DND-41 (cell line): ENCODE results near the gene GAS1.

Experiments used
- ATAC-seq: fragments of 200-7000 bp; cut with Tn5 transposase; 3 replicates; pipeline ENCODE4 v1.9.1; 2021; ENCODE audit warnings: low read depth; ENCODE audit not compliant: insufficient read depth
- DNase-seq: peaks from one replicate; pipeline ENCODE4 v3.0.0-alpha.2; 2020
- H2AFZ ChIP-seq: 2 replicates; pipeline ENCODE4 v1.6.0; 2012; ENCODE audit warnings: low read depth, low read length
- H3K27ac ChIP-seq: 2 replicates; pipeline ENCODE4 v1.5.1; 2012; ENCODE audit warnings: low read length, inconsistent platforms
- H3K27me3 ChIP-seq: fragments of 200-600 bp; sonication (generic); 2 replicates; pipeline ENCODE4 v1.6.0; 2012; ENCODE audit warnings: low read length, mild to moderate bottlenecking, inconsistent platforms; ENCODE audit not compliant: insufficient read depth, poor library complexity
- H3K36me3 ChIP-seq: 2 replicates; pipeline ENCODE4 v1.5.1; 2012; ENCODE audit warnings: low read length, inconsistent platforms; ENCODE audit not compliant: insufficient read depth
- H3K4me1 ChIP-seq: 2 replicates; pipeline ENCODE4 v1.5.1; 2012; ENCODE audit warnings: mild to moderate bottlenecking, low read length; ENCODE audit not compliant: insufficient read depth
- H3K4me2 ChIP-seq: 2 replicates; pipeline ENCODE4 v1.6.0; 2012; ENCODE audit warnings: mild to moderate bottlenecking, moderate library complexity, low read length, inconsistent platforms; ENCODE audit not compliant: insufficient read depth
- H3K4me3 ChIP-seq, 2 experiments: fragments of 200-600 bp in 1 of 2; shearing (Covaris generic) in 1 of 2; 2 replicates each; pipeline ENCODE4 v1.5.1; 2012 to 2016; ENCODE audit warnings: inconsistent platforms in 2 of 2, low read length in 2 of 2, mild to moderate bottlenecking in 2 of 2, low read depth in 1 of 2, moderate library complexity in 1 of 2
- H3K79me2 ChIP-seq: 2 replicates; pipeline ENCODE4 v1.6.0; 2012; ENCODE audit warnings: low read length, inconsistent platforms; ENCODE audit not compliant: insufficient read depth
- H3K9ac ChIP-seq: 2 replicates; pipeline ENCODE4 v1.6.0; 2012; ENCODE audit warnings: low read depth, mild to moderate bottlenecking, inconsistent platforms, low read length, moderate library complexity
- H3K9me3 ChIP-seq: 2 replicates; pipeline ENCODE4 v1.5.1; 2012; ENCODE audit warnings: low read length, moderate library complexity, mild to moderate bottlenecking, inconsistent platforms; ENCODE audit not compliant: insufficient read depth, severe bottlenecking
- H4K20me1 ChIP-seq: 2 replicates; pipeline ENCODE4 v1.6.0; 2012; ENCODE audit warnings: low read length; ENCODE audit not compliant: insufficient read depth
- CTCF ChIP-seq: IDR thresholded peaks from 2 replicates; pipeline ENCODE4 v1.5.1; 2012; ENCODE audit warnings: borderline replicate concordance, low read length, moderate library complexity, mild to moderate bottlenecking; ENCODE audit not compliant: poor library complexity, severe bottlenecking; ENCODE audit errors: extremely low read depth
- EZH2 ChIP-seq: IDR thresholded peaks from 3 replicates; pipeline ENCODE4 v1.6.1; 2012; ENCODE audit warnings: borderline replicate concordance, low read depth, mild to moderate bottlenecking, moderate library complexity, low read length, inconsistent platforms; ENCODE audit not compliant: severe bottlenecking

Gene GAS1

GRCh38 chr9:86991077-86991476, 43.8 kb upstream of the GAS1 start:
- H3K4me1 ChIP-seq, result no peaks in the 10 kb centered on the region
- TF ChIP-seq CTCF (no peak), EZH2 (no peak)
- H3K9me3 ChIP-seq, result no peaks in the 10 kb centered on the region
- no peaks in the 10 kb centered on the region for H3K27me3 ChIP-seq
- no peaks in the 10 kb centered on the region for H3K36me3 ChIP-seq
- H3K79me2 ChIP-seq, result no peaks in the 10 kb centered on the region
- DNase-seq (no peak), ATAC-seq (no peak)
- no peak overlapping the region for H2AFZ ChIP-seq
- H3K27ac ChIP-seq, result no peak overlapping the region
- no peak overlapping the region for H3K4me3 ChIP-seq
- no peaks in the 10 kb centered on the region for H4K20me1 ChIP-seq
- H3K4me2 ChIP-seq, result no peak overlapping the region
- H3K9ac ChIP-seq, result no peak overlapping the region

DNA sequence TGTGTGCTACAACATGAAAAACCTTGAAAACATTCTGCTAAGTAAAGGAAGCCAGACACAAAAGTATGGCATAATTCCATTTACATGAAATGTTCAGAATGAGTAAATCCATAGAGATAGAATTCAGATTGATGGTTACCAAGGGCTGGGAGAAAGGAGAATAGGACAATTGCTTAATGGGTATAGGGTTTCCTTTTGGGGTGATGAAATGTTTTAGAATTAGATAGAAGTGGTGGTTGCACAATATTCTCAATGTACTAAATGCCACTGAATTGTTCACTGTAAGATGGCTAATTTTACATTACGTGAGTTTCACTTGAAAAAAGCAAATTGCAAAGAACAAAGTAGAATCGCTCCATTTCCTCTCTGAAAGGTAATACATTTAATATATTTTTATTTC, 43.0 kb upstream of the GAS1 start:
- H4K20me1 ChIP-seq, result no peaks in the 10 kb centered on the region
- no peaks in the 10 kb centered on the region for H3K79me2 ChIP-seq
- H3K27me3 ChIP-seq, result no peaks in the 10 kb centered on the region
- H3K36me3 ChIP-seq, result no peaks in the 10 kb centered on the region
- no peak for TF ChIP-seq CTCF
- no peak for TF ChIP-seq EZH2
- no peaks in the 10 kb centered on the region for H3K4me1 ChIP-seq
- DNase-seq (no peak), ATAC-seq (no peak)
- no peak overlapping the region for H3K4me2 ChIP-seq
- H3K9ac ChIP-seq, result no peak overlapping the region
- no peak overlapping the region for H3K27ac ChIP-seq
- H2AFZ ChIP-seq, result no peak overlapping the region
- no peaks in the 10 kb centered on the region for H3K9me3 ChIP-seq
- H3K4me3 ChIP-seq, result no peak overlapping the region

- Histone ChIP-seq H2AFZ (no peak overlapping the region), H3K36me3 (no peaks in the 10 kb centered on the region), H3K79me2 (no peaks in the 10 kb centered on the region), H3K9me3 (no peaks in the 10 kb centered on the region), H4K20me1 (no peaks in the 10 kb centered on the region), H3K9ac (no peak overlapping the region), H3K27ac (no peak overlapping the region), H3K4me2 (no peak overlapping the region), H3K4me1 (no peaks in the 10 kb centered on the region), H3K27me3 (no peaks in the 10 kb centered on the region), H3K4me3 (no peak overlapping the region)
- DNase-seq, result no peak
- TF ChIP-seq EZH2 (no peak), CTCF (no peak)
- ATAC-seq, result no peak
Measured at GRCh38 chr9:86987900-86988299, 40.6 kb upstream of the GAS1 start.

GRCh38 chr9:86985132-86985647, 37.9 kb upstream of the GAS1 start:
- Histone ChIP-seq H4K20me1 (no peaks in the 10 kb centered on the region), H3K36me3 (no peaks in the 10 kb centered on the region), H3K79me2 (no peaks in the 10 kb centered on the region), H3K27me3 (no peaks in the 10 kb centered on the region), H3K4me1 (no peaks in the 10 kb centered on the region), H3K4me3 (no peak overlapping the region), H3K9ac (no peak overlapping the region), H3K9me3 (no peaks in the 10 kb centered on the region), H3K27ac (no peak overlapping the region), H3K4me2 (no peak overlapping the region), H2AFZ (no peak overlapping the region)
- ATAC-seq (no peak), DNase-seq (no peak)
- no peak for TF ChIP-seq EZH2
- TF ChIP-seq CTCF, result no peak
